Cardiac muscle cell (in vitro differentiated cells and primary cell): ENCODE measurements around the gene PIBF1. TPM values are rescaled to one million over a fixed set of nuclear protein-coding genes. Genes with fewer than 3 reads are reported as not detected.

Experiments used
- DNase-seq, 2 donors: peaks; one replicate each; pipeline versions ENCODE4 v3.0.0 to v3.0.0-alpha.2; 2010 to 2017; ENCODE audit warnings: low read depth in 1 of 2, low spot score in 1 of 2
- H3K27ac ChIP-seq: fragments of 200-600 bp; sonication (generic); 2 replicates; pipeline ENCODE4 v1.5.1; 2016
- H3K27me3 ChIP-seq: fragments of 200-600 bp; sonication (generic); 2 replicates; pipeline ENCODE4 v1.6.0; 2016; ENCODE audit warnings: control low read depth
- H3K36me3 ChIP-seq: fragments of 200-600 bp; sonication (generic); 2 replicates; pipeline ENCODE4 v1.5.1; 2016; ENCODE audit warnings: control low read depth
- H3K4me1 ChIP-seq: fragments of 200-600 bp; sonication (generic); 2 replicates; pipeline ENCODE4 v1.8.1; 2017; ENCODE audit warnings: low read depth, mild to moderate bottlenecking, mixed run types
- H3K4me3 ChIP-seq: fragments of 200-600 bp; sonication (generic); 2 replicates; pipeline ENCODE4 v1.5.1; 2016; ENCODE audit warnings: mild to moderate bottlenecking
- H3K9me3 ChIP-seq: fragments of 200-600 bp; sonication (generic); 2 replicates; pipeline ENCODE4 v1.5.1; 2017; ENCODE audit warnings: low read depth, mild to moderate bottlenecking, control low read depth
- CTCF ChIP-seq: IDR thresholded peaks from 2 replicates; pipeline ENCODE4 v1.5.1; 2012; ENCODE audit warnings: low read depth, mild to moderate bottlenecking, low read length
- polyA plus RNA-seq: library from polyadenylated mRNA; unstranded; fragments of >200 nt; fragmentation: Nextera tagmentation; extraction: Ambion mirVana; gene quantifications from 2 replicates; pipeline ENCODE4 v1.2.1, GENCODE V29; 2016
- total RNA-seq: library from RNA; depleted of rRNA; stranded (reverse); fragments of >200 nt; gene quantifications from 2 replicates; pipeline ENCODE4 v1.2.3, GENCODE V29; 2016

The PIBF1 gene
- total and polyA plus RNA-seq, 2 experiments from 2014 or later, result 16.4 to 19.2 TPM

- Histone ChIP-seq H3K4me3 (no peak overlapping the region), H3K36me3 (no peaks in the 10 kb centered on the region), H3K27me3 (no peaks in the 10 kb centered on the region), H3K9me3 (no peaks in the 10 kb centered on the region), H3K4me1 (no peaks in the 10 kb centered on the region), H3K27ac (no peak overlapping the region)
- no peak for DNase-seq
- TF ChIP-seq CTCF, result no peak
Observed at GRCh38 chr13:73036566-73036965, 254.6 kb downstream of the PIBF1 start.

- no peak overlapping the region for H3K4me3 ChIP-seq
- H3K9me3 ChIP-seq, result no peaks in the 10 kb centered on the region
- DNase-seq, result no peak
- H3K36me3 ChIP-seq, result no peaks in the 10 kb centered on the region
- H3K27me3 ChIP-seq, result no peaks in the 10 kb centered on the region
- no peak for TF ChIP-seq CTCF
- H3K27ac ChIP-seq, result no peak overlapping the region
- no peaks in the 10 kb centered on the region for H3K4me1 ChIP-seq
Observed at GRCh38 chr13:73038064-73038463, 256.1 kb downstream of the PIBF1 start.

GRCh38 chr13:73039201-73040108, 257.5 kb downstream of the PIBF1 start:
- no peak for TF ChIP-seq CTCF

GRCh38 chr13:73040484-73040883, 258.6 kb downstream of the PIBF1 start:
- Histone ChIP-seq H3K4me3 (no peak overlapping the region), H3K36me3 (no peaks in the 10 kb centered on the region), H3K27ac (no peak overlapping the region), H3K9me3 (no peaks in the 10 kb centered on the region), H3K27me3 (no peaks in the 10 kb centered on the region), H3K4me1 (no peaks in the 10 kb centered on the region)
- no peak for DNase-seq
- TF ChIP-seq CTCF, result no peak

More at GRCh38 chr13:73039201-73040108, 257.5 kb downstream of the PIBF1 start:
- H3K36me3 ChIP-seq, result no peaks in the 10 kb centered on the region
- DNase-seq, result peak in 1 of 2 donors; percentile 12
- H3K27me3 ChIP-seq, result no peaks in the 10 kb centered on the region
- H3K4me3 ChIP-seq, result no peak overlapping the region
- H3K4me1 ChIP-seq, result no peaks in the 10 kb centered on the region
- H3K27ac ChIP-seq, result no peak overlapping the region
- no peaks in the 10 kb centered on the region for H3K9me3 ChIP-seq

GRCh38 chr13:73040968-73041596, 259.1 kb downstream of the PIBF1 start:
- no peak overlapping the region for H3K4me3 ChIP-seq
- no peaks in the 10 kb centered on the region for H3K9me3 ChIP-seq
- no peak for TF ChIP-seq CTCF
- peak in 1 of 2 donors; percentile 3 for DNase-seq
- H3K36me3 ChIP-seq, result no peaks in the 10 kb centered on the region
- H3K27me3 ChIP-seq, result no peaks in the 10 kb centered on the region
- H3K27ac ChIP-seq, result no peak overlapping the region
- no peaks in the 10 kb centered on the region for H3K4me1 ChIP-seq
